Smooth muscle cell (in vitro differentiated cells): Measurements from ENCODE around the gene GNG12. TPM values are rescaled to one million over a fixed set of nuclear protein-coding genes. Genes with fewer than 3 reads are reported as not detected.

ENCODE experiments used
- DNase-seq: peaks from one replicate; lab custom pipeline; 2025; ENCODE audit not compliant: unreplicated experiment; lab: John Stamatoyannopoulos, UW
- H2AFZ ChIP-seq: fragments of 200-600 bp; sonication (generic); 2 replicates; pipeline ENCODE4 v1.6.0; 2016; ENCODE audit warnings: antibody characterized with exemption, low read depth, mild to moderate bottlenecking
- H3F3A ChIP-seq: fragments of 200-600 bp; sonication (generic); 2 replicates; pipeline ENCODE4 v1.6.0; 2017; ENCODE audit warnings: antibody characterized with exemption, low read depth
- H3K27ac ChIP-seq: fragments of 200-600 bp; sonication (generic); 2 replicates; pipeline ENCODE4 v1.5.1; 2016; ENCODE audit warnings: low read depth, mild to moderate bottlenecking
- H3K27me3 ChIP-seq: fragments of 200-600 bp; sonication (generic); 2 replicates; pipeline ENCODE4 v1.6.1; 2016; ENCODE audit warnings: low read depth, mild to moderate bottlenecking
- H3K36me3 ChIP-seq: fragments of 200-600 bp; sonication (generic); 2 replicates; pipeline ENCODE4 v1.5.1; 2016; ENCODE audit warnings: low read depth
- H3K4me1 ChIP-seq: fragments of 200-600 bp; sonication (generic); 2 replicates; pipeline ENCODE4 v1.5.1; 2016; ENCODE audit warnings: low read depth
- H3K4me2 ChIP-seq: fragments of 200-600 bp; sonication (generic); 2 replicates; pipeline ENCODE4 v1.6.0; 2016; ENCODE audit warnings: mild to moderate bottlenecking
- H3K4me3 ChIP-seq: fragments of 200-600 bp; sonication (generic); 2 replicates; pipeline ENCODE4 v1.5.1; 2016; ENCODE audit warnings: mild to moderate bottlenecking
- H3K79me2 ChIP-seq: fragments of 200-600 bp; sonication (generic); 2 replicates; pipeline ENCODE4 v1.6.0; 2016; ENCODE audit warnings: low read depth, mild to moderate bottlenecking
- H3K9ac ChIP-seq: fragments of 200-600 bp; sonication (generic); 2 replicates; pipeline ENCODE4 v1.6.0; 2016; ENCODE audit warnings: low read depth
- H3K9me3 ChIP-seq: fragments of 200-600 bp; sonication (generic); replicated peaks from 2 replicates; pipeline ENCODE4 v1.5.1; 2016; ENCODE audit warnings: low read depth
- H4K20me1 ChIP-seq: fragments of 200-600 bp; sonication (generic); 2 replicates; pipeline ENCODE4 v1.6.0; 2016; ENCODE audit warnings: low read depth
- CTCF ChIP-seq: fragments of 200-600 bp; sonication (generic); IDR thresholded peaks from 2 replicates; pipeline ENCODE4 v1.5.1; 2017; ENCODE audit warnings: borderline replicate concordance, mild to moderate bottlenecking, antibody characterized with exemption; ENCODE audit not compliant: insufficient read depth, poor library complexity, severe bottlenecking
- WGBS: methylation state at CpG from one replicate; pipeline ENCODE4 v1.1.7; 2016; ENCODE audit warnings: low lambda C conversion rate; 5-methylcytosine and 5-hydroxymethylcytosine counted together
- polyA plus RNA-seq: library from polyadenylated mRNA; unstranded; fragments of >200 nt; fragmentation: Nextera tagmentation; extraction: Ambion mirVana; gene quantifications from 2 replicates; pipeline ENCODE4 v1.2.1, GENCODE V29; 2016
- total RNA-seq: library from RNA; depleted of rRNA; stranded (reverse); fragments of >200 nt; gene quantifications from 2 replicates; pipeline ENCODE4 v1.2.3, GENCODE V29; 2014

GNG12 gene
- total and polyA plus RNA-seq, 2 experiments from 2014 or later, result 54.6 to 86.6 TPM

GRCh38 chr1:67862685-67863084, 29.4 kb upstream of the GNG12 start:
- H3K4me2 ChIP-seq, result no peak overlapping the region

GRCh38 chr1:67861856-67862516, 28.7 kb upstream of the GNG12 start:
- no peak overlapping the region for H3K4me2 ChIP-seq
- no peak for TF ChIP-seq CTCF
- H3F3A ChIP-seq, result no peaks in the 10 kb centered on the region
- H3K27me3 ChIP-seq, result no peaks in the 10 kb centered on the region
- H3K27ac ChIP-seq, result no peak overlapping the region
- H2AFZ ChIP-seq, result no peak overlapping the region
- H3K4me3 ChIP-seq, result no peak overlapping the region
- H3K9me3 ChIP-seq, result no peaks in the 10 kb centered on the region
- no peak for DNase-seq
- H3K79me2 ChIP-seq, result no peaks in the 10 kb centered on the region
- H3K4me1 ChIP-seq, result no peaks in the 10 kb centered on the region
- 88% methylated on average over 1 of the region's 1 CpG for WGBS
- H4K20me1 ChIP-seq, result no peaks in the 10 kb centered on the region
- H3K9ac ChIP-seq, result no peak overlapping the region
- no peaks in the 10 kb centered on the region for H3K36me3 ChIP-seq

More at GRCh38 chr1:67862685-67863084, 29.4 kb upstream of the GNG12 start:
- no peaks in the 10 kb centered on the region for H3K36me3 ChIP-seq
- 97% methylated on average over 1 of the region's 1 CpG for WGBS
- H3K27me3 ChIP-seq, result no peaks in the 10 kb centered on the region
- no peaks in the 10 kb centered on the region for H3F3A ChIP-seq
- H3K4me1 ChIP-seq, result no peaks in the 10 kb centered on the region
- no peaks in the 10 kb centered on the region for H3K79me2 ChIP-seq
- no peak overlapping the region for H2AFZ ChIP-seq
- DNase-seq, result no peak
- no peak overlapping the region for H3K4me3 ChIP-seq
- no peaks in the 10 kb centered on the region for H3K9me3 ChIP-seq
- H4K20me1 ChIP-seq, result no peaks in the 10 kb centered on the region
- TF ChIP-seq CTCF, result no peak
- no peak overlapping the region for H3K27ac ChIP-seq
- no peak overlapping the region for H3K9ac ChIP-seq

DNA sequence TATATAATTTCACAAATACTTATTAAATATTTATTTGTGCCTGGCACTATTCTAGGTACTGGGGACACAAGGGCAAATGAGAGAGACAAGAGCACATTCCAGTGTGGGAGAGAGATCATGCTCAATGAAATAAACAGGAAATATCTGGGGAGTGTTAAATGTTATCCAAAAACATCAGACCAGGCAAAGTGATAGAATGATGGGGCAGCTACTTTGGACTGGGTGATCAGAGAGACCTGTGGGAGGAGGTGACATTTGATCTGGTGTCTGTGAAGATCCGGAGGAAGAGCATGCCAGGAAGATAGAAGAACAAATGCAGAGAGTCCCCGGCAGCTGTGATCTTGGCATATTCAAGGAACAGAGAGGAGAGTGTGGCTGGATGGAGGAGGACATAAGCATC, 27.5 kb upstream of the GNG12 start:
- peak overlapping the region; percentile 28 for H2AFZ ChIP-seq
- no peak overlapping the region for H3K4me2 ChIP-seq
- no peaks in the 10 kb centered on the region for H3F3A ChIP-seq
- H3K4me3 ChIP-seq, result no peak overlapping the region
- H3K9me3 ChIP-seq, result no peaks in the 10 kb centered on the region
- no peaks in the 10 kb centered on the region for H4K20me1 ChIP-seq
- H3K79me2 ChIP-seq, result no peaks in the 10 kb centered on the region
- no peaks in the 10 kb centered on the region for H3K36me3 ChIP-seq
- DNase-seq, result no peak
- 55% methylated on average over 2 of the region's 2 CpGs for WGBS
- no peaks in the 10 kb centered on the region for H3K27me3 ChIP-seq
- no peak overlapping the region for H3K27ac ChIP-seq
- TF ChIP-seq CTCF, result no peak
- no peak overlapping the region for H3K9ac ChIP-seq
- H3K4me1 ChIP-seq, result no peaks in the 10 kb centered on the region

DNA sequence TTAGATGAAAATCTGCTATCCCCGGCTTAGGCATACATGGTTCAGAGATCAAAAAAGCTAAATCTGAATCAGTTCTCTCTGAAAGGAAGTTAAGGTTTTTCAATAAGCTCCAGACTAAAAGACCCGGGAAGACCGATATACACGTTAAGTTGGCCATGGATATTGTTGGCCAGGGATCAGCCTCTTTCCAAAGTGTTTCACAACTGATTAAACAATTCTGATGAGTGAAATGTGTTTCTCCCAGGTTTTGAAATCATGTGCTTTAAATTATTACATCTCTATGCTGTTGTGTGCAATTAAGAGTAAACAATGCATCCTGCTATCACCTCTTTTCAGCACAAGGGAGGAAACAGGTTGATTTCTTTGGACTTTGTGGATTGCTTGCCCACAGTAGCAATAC, 23.7 kb upstream of the GNG12 start:
- no peak for TF ChIP-seq CTCF
- 96% methylated on average over 4 of the region's 4 CpGs for WGBS
- no peak for DNase-seq

More for the DNA sequence above, 23.7 kb upstream of the GNG12 start:
- H3K27ac ChIP-seq, result no peak overlapping the region
- peaks cover 4% of the 10 kb centered on the region for H3K4me1 ChIP-seq
- H3K4me3 ChIP-seq, result no peak overlapping the region
- H3F3A ChIP-seq, result no peaks in the 10 kb centered on the region
- no peaks in the 10 kb centered on the region for H4K20me1 ChIP-seq
- H3K9ac ChIP-seq, result no peak overlapping the region
- no peak overlapping the region for H3K4me2 ChIP-seq
- no peaks in the 10 kb centered on the region for H3K9me3 ChIP-seq
- H2AFZ ChIP-seq, result no peak overlapping the region
- H3K79me2 ChIP-seq, result no peaks in the 10 kb centered on the region
- H3K36me3 ChIP-seq, result no peaks in the 10 kb centered on the region
- no peaks in the 10 kb centered on the region for H3K27me3 ChIP-seq
